T-cell (primary cell): ENCODE measurements around the gene TRABD. TPM values are rescaled to one million over a fixed set of nuclear protein-coding genes. Genes with fewer than 3 reads are reported as not detected.
A peak's percentile ranks its signal among the peaks of the same experiment; 100 is the strongest.

Source experiments
- ATAC-seq, 4 experiments: fragments of 200-7000 bp in 3 of 4; fragments of 150-1000 bp in 1 of 4; cut with Tn5 transposase; replicated peaks in 1 of 4; 1 replicate in 3 of 4; 2 replicates in 1 of 4; pipeline ENCODE4 v1.10.0; 2021; ENCODE audit warnings: moderate library complexity in 3 of 4, mild to moderate bottlenecking in 2 of 4, moderate number of reproducible peaks in 1 of 4
- CTCF ChIA-PET, 2 donors: fragments of 300-600 bp; sonication (Branson Sonifier 250); formaldehyde crosslinking; loops; one replicate each; lab custom pipeline; 2022; ENCODE audit warnings: antibody characterized with exemption in 2 of 2; lab: Charles Lee
- POLR2A ChIA-PET, 2 donors: fragments of 300-600 bp; sonication (Branson Sonifier 250); formaldehyde crosslinking; loops; one replicate each; lab custom pipeline; 2022; ENCODE audit warnings: antibody characterized with exemption in 2 of 2; lab: Charles Lee
- DNase-seq, 35 experiments: peaks; one replicate each; pipeline versions ENCODE4 v3.0.0 to v3.0.0-alpha.2; 2013 to 2023
- H3K27ac ChIP-seq: one replicate; pipeline ENCODE4 v1.5.1; 2013; ENCODE audit warnings: low read length
- H3K27me3 ChIP-seq, 2 experiments: replicated peaks in 1 of 2; 1 replicate in 1 of 2; 2 replicates in 1 of 2; pipeline versions ENCODE4 v1.6.1 to v1.7.0; 2013; ENCODE audit warnings: low read length in 1 of 2, mixed read lengths in 1 of 2; ENCODE audit not compliant: control insufficient read depth in 2 of 2, insufficient read depth in 2 of 2; ENCODE audit errors: extremely low read depth in 1 of 2
- H3K36me3 ChIP-seq, 2 donors: 1 replicate in 1 of 2; 2 replicates in 1 of 2; pipeline versions ENCODE4 v1.6.1 to v1.7.0; 2013; ENCODE audit warnings: low read length in 1 of 2; ENCODE audit not compliant: control insufficient read depth in 2 of 2, insufficient read depth in 1 of 2; ENCODE audit errors: extremely low read depth in 1 of 2
- H3K4me1 ChIP-seq, 2 experiments: 1 replicate in 1 of 2; 2 replicates in 1 of 2; pipeline versions ENCODE4 v1.6.1 to v1.7.0; 2013; ENCODE audit warnings: low read length in 2 of 2, mixed read lengths in 1 of 2; ENCODE audit not compliant: insufficient read depth in 2 of 2, control insufficient read depth in 1 of 2; ENCODE audit errors: extremely low read depth in 1 of 2
- H3K4me3 ChIP-seq, 2 donors: 1 replicate in 1 of 2; 2 replicates in 1 of 2; pipeline versions ENCODE4 v1.5.1 to v1.7.0; 2013; ENCODE audit warnings: mild to moderate bottlenecking in 2 of 2, low read length in 1 of 2, moderate library complexity in 1 of 2; ENCODE audit not compliant: control insufficient read depth in 1 of 2; ENCODE audit errors: extremely low read depth in 1 of 2
- H3K9me3 ChIP-seq: 2 replicates; pipeline ENCODE4 v1.7.0; 2013
- H3K27ac Mint-ChIP-seq, 2 donors: one replicate each; pipeline ENCODE4 v1.8.0; 2020 to 2021; ENCODE audit warnings: mild to moderate bottlenecking in 2 of 2, mixed read lengths in 2 of 2
- H3K27me3 Mint-ChIP-seq, 2 donors: one replicate each; pipeline ENCODE4 v1.8.0; 2021 to 2022; ENCODE audit warnings: mixed read lengths in 2 of 2
- H3K36me3 Mint-ChIP-seq: one replicate; pipeline ENCODE4 v1.8.0; 2021; ENCODE audit warnings: mixed read lengths
- H3K4me1 Mint-ChIP-seq, 3 donors: one replicate each; pipeline ENCODE4 v1.8.0; 2020 to 2022; ENCODE audit warnings: mixed read lengths in 3 of 3, mild to moderate bottlenecking in 1 of 3
- H3K4me3 Mint-ChIP-seq, 3 donors: one replicate each; pipeline ENCODE4 v1.8.0; 2020 to 2022; ENCODE audit warnings: mild to moderate bottlenecking in 3 of 3, mixed read lengths in 3 of 3, moderate library complexity in 3 of 3
- H3K9me3 Mint-ChIP-seq, 3 donors: one replicate each; pipeline ENCODE4 v1.8.0; 2020 to 2022; ENCODE audit warnings: mixed read lengths in 3 of 3
- WGBS: methylation state at CpG from one replicate; pipeline ENCODE4 v1.1.5; 2013; ENCODE audit warnings: missing lambda C conversion rate; ENCODE audit not compliant: insufficient coverage; 5-methylcytosine and 5-hydroxymethylcytosine counted together
- total RNA-seq, 35 experiments: library from RNA in 6 of 35; stranded (reverse) in 6 of 35; fragments of 120-200 nt in 1 of 35; gene quantifications; one replicate each; pipeline versions ENCODE4 v1.2.1 to v1.2.4 and lab custom pipeline; 2013 to 2026

Gene TRABD
- total RNA-seq, 5 donors from 2014 or later (not counting 1 experiment from before 2014, with no cell fraction given): 116 to 213 (median 175) TPM

GRCh38 chr22:50190182-50190940, 4.6 kb downstream of the TRABD start:
- peaks cover 0 to under 1% of the 10 kb centered on the region in 2 experiments for H3K27me3 ChIP-seq
- Mint-ChIP-seq H3K36me3 (no peaks in the 10 kb centered on the region), H3K27ac (peak overlapping the region; percentile 95 to 99), H3K4me1 (peaks cover 35 to 54% (median 49%) of the 10 kb centered on the region in 3 donors), H3K9me3 (no peaks in the 10 kb centered on the region), H3K4me3 (peak overlapping the region; percentile 90 to 98 (median 90)), H3K27me3 (no peaks in the 10 kb centered on the region)
- peak; percentile 70 to 92 (median 79) for DNase-seq
- H3K9me3 ChIP-seq: no peaks in the 10 kb centered on the region
- peak; percentile 54 to 61 (median 58) for ATAC-seq
- CTCF ChIA-PET: no interaction called here
- H3K4me3 ChIP-seq: peak overlapping the region; percentile 88 to 96
- peaks cover 13 to 21% of the 10 kb centered on the region in 2 donors for H3K36me3 ChIP-seq
- POLR2A ChIA-PET: interaction anchor here (0.5 to 1.2 kb wide), 3 partner anchors 18 to 315 kb away, joined by 3 to 4 read pairs (median 3); no protein-coding TSS in a partner anchor
- WGBS: under 1% methylated on average over 43 of the region's 43 CpGs
- peak overlapping the region; percentile 93 for H3K27ac ChIP-seq
- peaks cover 33 to 88% of the 10 kb centered on the region in 2 experiments for H3K4me1 ChIP-seq

GRCh38 chr22:50190941-50191741, 5.4 kb downstream of the TRABD start:
- Histone ChIP-seq H3K27ac (peak overlapping the region; percentile 93), H3K27me3 (no peaks in the 10 kb centered on the region), H3K4me3 (peak overlapping the region; percentile 88 to 96), H3K4me1 (peaks cover 33 to 87% of the 10 kb centered on the region in 2 experiments), H3K36me3 (peaks cover 13 to 28% of the 10 kb centered on the region in 2 donors), H3K9me3 (no peaks in the 10 kb centered on the region)
- ChIA-PET CTCF (no interaction called here), POLR2A (interaction anchor here (0.5 to 0.8 kb wide), 4 partner anchors 57 to 352 kb away, joined by 3 to 4 read pairs (median 3); no protein-coding TSS in a partner anchor)
- Mint-ChIP-seq H3K9me3 (no peaks in the 10 kb centered on the region), H3K4me3 (peak overlapping the region; percentile 90 to 98 (median 90)), H3K36me3 (no peaks in the 10 kb centered on the region), H3K27ac (peak overlapping the region; percentile 95 to 99), H3K27me3 (no peaks in the 10 kb centered on the region), H3K4me1 (peaks cover 35 to 52% (median 47%) of the 10 kb centered on the region in 3 donors)
- WGBS: 3% methylated on average over 15 of the region's 18 CpGs
- DNase-seq (peak; percentile 44 to 93 (median 86)), ATAC-seq (peak; percentile 65 to 76 (median 67))

- Mint-ChIP-seq H3K27me3 (no peaks in the 10 kb centered on the region), H3K9me3 (no peaks in the 10 kb centered on the region), H3K27ac (peak overlapping the region; percentile 95 to 99), H3K36me3 (no peaks in the 10 kb centered on the region), H3K4me3 (peak overlapping the region; percentile 90 to 98 (median 90)), H3K4me1 (peaks cover 30 to 43% (median 39%) of the 10 kb centered on the region in 3 donors)
- POLR2A ChIA-PET: interaction anchor here in 1 of 2 donors (0.6 kb wide), 1 partner anchor 50 kb away, joined by 3 read pairs; no protein-coding TSS in a partner anchor
- Histone ChIP-seq H3K9me3 (no peaks in the 10 kb centered on the region), H3K36me3 (peaks cover 13 to 36% of the 10 kb centered on the region in 2 donors), H3K4me3 (peak overlapping the region; percentile 39 to 88), H3K27ac (peak overlapping the region; percentile 93), H3K27me3 (no peaks in the 10 kb centered on the region), H3K4me1 (peaks cover 30 to 74% of the 10 kb centered on the region in 2 experiments)
- WGBS: 32% methylated on average over 19 of the region's 25 CpGs
- peak; percentile 9 to 37 (median 22) for ATAC-seq
- DNase-seq: peak; percentile 32 to 82 (median 67)
- CTCF ChIA-PET: no interaction called here
Measured at GRCh38 chr22:50192436-50193204, 6.9 kb downstream of the TRABD start.

GRCh38 chr22:50193621-50194020, 7.9 kb downstream of the TRABD start:
- Histone ChIP-seq H3K9me3 (no peaks in the 10 kb centered on the region), H3K36me3 (peaks cover 13 to 40% of the 10 kb centered on the region in 2 donors), H3K4me3 (no peak overlapping the region), H3K27ac (no peak overlapping the region), H3K27me3 (no peaks in the 10 kb centered on the region), H3K4me1 (peaks cover 28 to 65% of the 10 kb centered on the region in 2 experiments)
- WGBS: 89% methylated on average over 4 of the region's 8 CpGs
- Mint-ChIP-seq H3K27me3 (no peaks in the 10 kb centered on the region), H3K36me3 (no peaks in the 10 kb centered on the region), H3K9me3 (no peaks in the 10 kb centered on the region), H3K4me3 (no peak overlapping the region), H3K4me1 (peaks cover 30 to 39% (median 35%) of the 10 kb centered on the region in 3 donors), H3K27ac (no peak overlapping the region)
- ATAC-seq (no peak), DNase-seq (no peak)
- CTCF ChIA-PET: no interaction called here
- POLR2A ChIA-PET: no interaction called here

GRCh38 chr22:50194037-50194805, 8.5 kb downstream of the TRABD start:
- peaks cover 22 to 61% of the 10 kb centered on the region in 2 experiments for H3K4me1 ChIP-seq
- H3K36me3 ChIP-seq: peaks cover 13 to 39% of the 10 kb centered on the region in 2 donors
- Mint-ChIP-seq H3K27ac (no peak overlapping the region), H3K9me3 (no peaks in the 10 kb centered on the region), H3K36me3 (no peaks in the 10 kb centered on the region), H3K4me1 (peaks cover 27 to 35% (median 29%) of the 10 kb centered on the region in 3 donors), H3K27me3 (no peaks in the 10 kb centered on the region), H3K4me3 (no peak overlapping the region)
- CTCF ChIA-PET: no interaction called here
- POLR2A ChIA-PET: no interaction called here
- H3K27me3 ChIP-seq: no peaks in the 10 kb centered on the region
- whole genome bisulfite sequencing: 95% methylated on average over 43 of the region's 44 CpGs
- DNase-seq (no peak), ATAC-seq (no peak)
- H3K4me3 ChIP-seq: no peak overlapping the region
- no peak overlapping the region for H3K27ac ChIP-seq
- no peaks in the 10 kb centered on the region for H3K9me3 ChIP-seq
